Measurements from ENCODE around the gene DPH3. TPM values are rescaled to one million over a fixed set of nuclear protein-coding genes. Genes with fewer than 3 reads are reported as not detected.

DPH3 gene
- total and polyA plus RNA-seq, 2 experiments from 2014 or later: 36.9 to 51.8 TPM

DNA sequence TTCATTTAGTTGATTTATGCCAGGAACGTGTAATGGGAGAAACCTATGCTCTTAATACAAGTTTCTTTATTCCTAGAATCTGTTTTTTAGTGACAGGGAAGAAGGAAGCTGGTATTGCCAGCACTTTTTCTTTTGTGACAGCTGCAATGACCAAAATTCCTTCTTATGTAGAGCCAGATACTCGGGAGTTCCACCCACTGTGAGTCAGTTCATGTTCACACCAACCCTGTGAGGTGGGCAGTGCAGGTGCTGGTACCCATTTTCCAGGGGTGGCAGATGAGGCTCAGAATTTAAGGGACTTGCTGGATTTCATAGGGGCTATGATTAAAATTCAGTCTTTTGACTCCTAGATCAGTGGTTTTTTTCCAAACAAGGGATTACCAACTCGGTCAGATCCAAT, 35.0 kb upstream of the DPH3 start:
- Histone ChIP-seq H3K4me1 (ENCODE audit: insufficient read depth) (peaks cover 9% of the 10 kb centered on the region), H3K27ac (no peak overlapping the region), H3K9me2 (replicated peaks; ENCODE audit: insufficient read depth) (no peaks in the 10 kb centered on the region), H3K4me3 (no peak overlapping the region), H2AFZ (no peak overlapping the region), H3K9me3 (ENCODE audit: low read depth) (no peaks in the 10 kb centered on the region), H3K27me3 (no peaks in the 10 kb centered on the region), H4K20me1 (ENCODE audit: insufficient read depth, poor library complexity, severe bottlenecking) (no peaks in the 10 kb centered on the region), H3K79me2 (no peaks in the 10 kb centered on the region), H3K36me3 (replicated peaks; ENCODE audit: insufficient read depth, low read depth) (no peaks in the 10 kb centered on the region), H3K4me2 (no peak overlapping the region)
- TF ChIP-seq EZH2phosphoT487 (IDR thresholded peaks at IDR 0.05; ENCODE audit: low read depth, severe bottlenecking, unreplicated experiment): no peak
- TF ChIP-seq EZH2 (IDR thresholded peaks at IDR 0.05; ENCODE audit: borderline replicate concordance): no peak
- TF ChIP-seq, protein P1, sequence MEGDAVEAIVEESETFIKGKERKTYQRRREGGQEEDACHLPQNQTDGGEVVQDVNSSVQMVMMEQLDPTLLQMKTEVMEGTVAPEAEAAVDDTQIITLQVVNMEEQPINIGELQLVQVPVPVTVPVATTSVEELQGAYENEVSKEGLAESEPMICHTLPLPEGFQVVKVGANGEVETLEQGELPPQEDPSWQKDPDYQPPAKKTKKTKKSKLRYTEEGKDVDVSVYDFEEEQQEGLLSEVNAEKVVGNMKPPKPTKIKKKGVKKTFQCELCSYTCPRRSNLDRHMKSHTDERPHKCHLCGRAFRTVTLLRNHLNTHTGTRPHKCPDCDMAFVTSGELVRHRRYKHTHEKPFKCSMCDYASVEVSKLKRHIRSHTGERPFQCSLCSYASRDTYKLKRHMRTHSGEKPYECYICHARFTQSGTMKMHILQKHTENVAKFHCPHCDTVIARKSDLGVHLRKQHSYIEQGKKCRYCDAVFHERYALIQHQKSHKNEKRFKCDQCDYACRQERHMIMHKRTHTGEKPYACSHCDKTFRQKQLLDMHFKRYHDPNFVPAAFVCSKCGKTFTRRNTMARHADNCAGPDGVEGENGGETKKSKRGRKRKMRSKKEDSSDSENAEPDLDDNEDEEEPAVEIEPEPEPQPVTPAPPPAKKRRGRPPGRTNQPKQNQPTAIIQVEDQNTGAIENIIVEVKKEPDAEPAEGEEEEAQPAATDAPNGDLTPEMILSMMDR (IDR thresholded peaks at IDR 0.05; ENCODE audit: poor library complexity): no peak
- 87% methylated on average over 3 of the region's 3 CpGs for WGBS (ENCODE audit: low lambda C conversion rate, missing lambda C conversion rate)
- DNase-seq (ENCODE audit: low spot score): no peak

DNA sequence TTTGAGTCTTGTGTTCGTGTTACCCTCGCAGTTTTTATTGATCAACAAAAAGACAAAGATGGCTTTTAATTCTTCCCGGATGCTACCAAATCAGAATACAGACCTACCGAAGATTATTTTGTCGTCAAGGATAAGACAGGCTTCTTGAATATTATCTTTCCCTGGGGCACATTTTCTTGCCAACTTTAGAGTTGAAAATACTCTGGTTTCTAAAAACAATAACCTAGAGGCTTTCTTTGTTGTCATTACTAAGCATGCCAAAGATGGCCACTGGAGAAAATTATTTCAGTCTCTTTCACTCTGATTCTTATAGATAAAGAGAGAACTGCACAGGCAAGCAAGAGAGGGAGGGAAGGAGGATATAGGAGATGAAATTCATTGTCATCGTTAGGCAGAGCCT, 34.1 kb upstream of the DPH3 start:
- no peak overlapping the region for H3K27ac ChIP-seq
- 92% methylated on average over 6 of the region's 6 CpGs for WGBS (ENCODE audit: low lambda C conversion rate, missing lambda C conversion rate)
- DNase-seq (ENCODE audit: low spot score): no peak
- no peak overlapping the region for H3K4me2 ChIP-seq
- no peak overlapping the region for H3K4me3 ChIP-seq
- no peaks in the 10 kb centered on the region for H3K9me3 ChIP-seq (ENCODE audit: low read depth)
- no peaks in the 10 kb centered on the region for H3K27me3 ChIP-seq
- no peaks in the 10 kb centered on the region for H4K20me1 ChIP-seq (ENCODE audit: insufficient read depth, poor library complexity, severe bottlenecking)
- H3K36me3 ChIP-seq (replicated peaks; ENCODE audit: insufficient read depth, low read depth): no peaks in the 10 kb centered on the region
- no peaks in the 10 kb centered on the region for H3K9me2 ChIP-seq (replicated peaks; ENCODE audit: insufficient read depth)
- H2AFZ ChIP-seq: no peak overlapping the region
- TF ChIP-seq EZH2 (IDR thresholded peaks at IDR 0.05; ENCODE audit: borderline replicate concordance): no peak
- TF ChIP-seq EZH2phosphoT487 (IDR thresholded peaks at IDR 0.05; ENCODE audit: low read depth, severe bottlenecking, unreplicated experiment): no peak
- TF ChIP-seq, protein P1 (IDR thresholded peaks at IDR 0.05; ENCODE audit: poor library complexity): no peak
- H3K79me2 ChIP-seq: no peaks in the 10 kb centered on the region
- peaks cover 7% of the 10 kb centered on the region for H3K4me1 ChIP-seq (ENCODE audit: insufficient read depth)

DNA sequence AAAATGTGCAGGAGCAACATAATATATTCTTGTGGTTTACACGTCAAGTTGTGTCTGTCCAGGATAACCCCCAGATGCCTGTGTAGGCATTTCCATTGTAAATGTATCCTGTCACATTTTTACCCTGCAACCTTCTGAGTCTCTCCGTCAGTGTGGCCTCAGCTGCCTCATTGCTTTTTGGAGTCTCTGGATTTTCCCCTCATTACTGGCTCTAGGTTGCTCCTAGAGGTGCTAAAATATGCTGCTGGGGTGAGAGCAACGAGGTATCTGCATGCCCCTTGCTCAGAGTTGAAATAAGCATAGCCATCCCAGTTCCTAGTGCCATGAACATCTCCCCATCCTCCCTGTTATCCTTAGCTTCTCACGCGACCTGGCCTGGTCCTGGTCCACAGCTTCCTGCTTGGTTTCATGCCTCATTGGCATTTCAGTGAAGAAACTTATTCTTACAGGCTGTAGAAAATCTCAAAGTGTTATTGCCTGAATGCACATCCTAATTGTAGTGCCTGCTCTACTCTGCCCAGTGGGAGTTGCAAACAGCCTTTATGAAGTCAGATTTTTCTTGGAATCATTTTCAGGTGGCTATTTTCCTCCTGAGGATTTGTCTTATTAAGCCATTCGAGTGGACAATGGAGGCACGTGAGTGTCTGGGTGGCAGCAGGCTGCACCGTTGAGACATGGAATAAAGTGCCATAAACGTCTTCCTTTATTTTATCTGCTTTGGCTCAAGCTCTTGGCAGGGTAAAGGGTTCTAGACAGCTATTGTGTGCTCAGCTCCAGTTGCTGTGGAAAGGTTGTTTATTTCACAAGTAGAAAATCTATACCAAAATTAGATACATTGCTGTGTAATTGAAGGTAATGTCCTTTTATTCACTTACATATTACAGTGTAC, 33.5 kb upstream of the DPH3 start:
- Histone ChIP-seq H2AFZ (no peak overlapping the region), H3K36me3 (replicated peaks; ENCODE audit: insufficient read depth, low read depth) (no peaks in the 10 kb centered on the region), H3K79me2 (no peaks in the 10 kb centered on the region), H3K27me3 (no peaks in the 10 kb centered on the region), H3K27ac (no peak overlapping the region), H3K4me3 (no peak overlapping the region), H3K4me2 (no peak overlapping the region), H3K9me2 (replicated peaks; ENCODE audit: insufficient read depth) (no peaks in the 10 kb centered on the region), H3K4me1 (ENCODE audit: insufficient read depth) (peaks cover under 1% of the 10 kb centered on the region), H4K20me1 (ENCODE audit: insufficient read depth, poor library complexity, severe bottlenecking) (no peaks in the 10 kb centered on the region), H3K9me3 (ENCODE audit: low read depth) (no peaks in the 10 kb centered on the region)
- no peak for DNase-seq (ENCODE audit: low spot score)
- TF ChIP-seq, protein P1 (IDR thresholded peaks at IDR 0.05; ENCODE audit: poor library complexity): no peak
- TF ChIP-seq EZH2 (IDR thresholded peaks at IDR 0.05; ENCODE audit: borderline replicate concordance) (no peak), EZH2phosphoT487 (IDR thresholded peaks at IDR 0.05; ENCODE audit: low read depth, severe bottlenecking, unreplicated experiment) (no peak)
- WGBS (ENCODE audit: low lambda C conversion rate, missing lambda C conversion rate): 83% methylated on average over 9 of the region's 9 CpGs
